Ascending aorta (tissue), 2 donors: ENCODE data around the gene CHST4. TPM values are rescaled to one million over a fixed set of nuclear protein-coding genes. Genes with fewer than 3 reads are reported as not detected.
A peak's percentile ranks its signal among the peaks of the same experiment; 100 is the strongest.

Experiments used
- DNase-seq, 2 donors: peaks; one replicate each; pipeline ENCODE4 v3.0.0-alpha.2; 2019; ENCODE audit warnings: low spot score in 2 of 2
- H3K27ac ChIP-seq, 2 donors: fragments of 200-600 bp; sonication (generic); one replicate each; pipeline ENCODE4 v1.5.1; 2016 to 2017; ENCODE audit warnings: mild to moderate bottlenecking in 1 of 2
- H3K27me3 ChIP-seq: fragments of 200-600 bp; sonication (generic); one replicate; pipeline ENCODE4 v1.5.1; 2017
- H3K36me3 ChIP-seq, 2 donors: fragments of 200-600 bp; sonication (generic); one replicate each; pipeline ENCODE4 v1.5.1; 2016
- H3K4me1 ChIP-seq, 2 donors: fragments of 200-600 bp; sonication (generic); one replicate each; pipeline ENCODE4 v1.5.1; 2016 to 2017; ENCODE audit warnings: mild to moderate bottlenecking in 1 of 2
- H3K4me3 ChIP-seq, 2 donors: fragments of 200-600 bp; sonication (generic); one replicate each; pipeline ENCODE4 v1.5.1; 2016 to 2017; ENCODE audit warnings: mild to moderate bottlenecking in 1 of 2
- H3K9me3 ChIP-seq, 2 donors: fragments of 200-600 bp; sonication (generic); one replicate each; pipeline ENCODE4 v1.5.1; 2016
- intact Hi-C: fragments of 100-400 bp; cut with DNase I; formaldehyde crosslinking; loops from one replicate; pipeline ENCODE4 v1.15.1; 2023
- total RNA-seq: library from RNA; depleted of rRNA; stranded (reverse); fragments of >200 nt; gene quantifications from one replicate; pipeline ENCODE4 v1.1.0, GENCODE V29; 2016
- TF ChIP-seq, protein P1 (sequence below), 3 experiments: fragments of 200-600 bp in 2 of 3; fragments of 450-650 bp in 1 of 3; sonication (generic) in 2 of 3; IDR thresholded peaks; one replicate each; pipeline ENCODE4 v1.5.1; 2016 to 2019; ENCODE audit warnings: antibody characterized with exemption in 3 of 3, mild to moderate bottlenecking in 1 of 3, moderate library complexity in 1 of 3

CHST4 gene
- total RNA-seq, 1 donor from 2014 or later = not detected

DNA sequence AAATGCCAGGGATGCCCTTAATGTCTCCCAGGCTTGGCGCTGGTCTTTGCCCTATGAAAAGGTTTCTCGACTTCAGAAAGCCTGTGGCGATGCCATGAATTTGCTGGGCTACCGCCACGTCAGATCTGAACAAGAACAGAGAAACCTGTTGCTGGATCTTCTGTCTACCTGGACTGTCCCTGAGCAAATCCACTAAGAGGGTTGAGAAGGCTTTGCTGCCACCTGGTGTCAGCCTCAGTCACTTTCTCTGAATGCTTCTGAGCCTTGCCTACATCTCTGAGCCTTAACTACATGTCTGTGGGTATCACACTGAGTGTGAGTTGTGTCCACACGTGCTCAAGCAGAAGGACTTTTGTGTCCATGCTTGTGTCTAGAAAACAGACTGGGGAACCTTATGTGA is 11.4 kb downstream of the CHST4 start:
- TF ChIP-seq, protein P1, sequence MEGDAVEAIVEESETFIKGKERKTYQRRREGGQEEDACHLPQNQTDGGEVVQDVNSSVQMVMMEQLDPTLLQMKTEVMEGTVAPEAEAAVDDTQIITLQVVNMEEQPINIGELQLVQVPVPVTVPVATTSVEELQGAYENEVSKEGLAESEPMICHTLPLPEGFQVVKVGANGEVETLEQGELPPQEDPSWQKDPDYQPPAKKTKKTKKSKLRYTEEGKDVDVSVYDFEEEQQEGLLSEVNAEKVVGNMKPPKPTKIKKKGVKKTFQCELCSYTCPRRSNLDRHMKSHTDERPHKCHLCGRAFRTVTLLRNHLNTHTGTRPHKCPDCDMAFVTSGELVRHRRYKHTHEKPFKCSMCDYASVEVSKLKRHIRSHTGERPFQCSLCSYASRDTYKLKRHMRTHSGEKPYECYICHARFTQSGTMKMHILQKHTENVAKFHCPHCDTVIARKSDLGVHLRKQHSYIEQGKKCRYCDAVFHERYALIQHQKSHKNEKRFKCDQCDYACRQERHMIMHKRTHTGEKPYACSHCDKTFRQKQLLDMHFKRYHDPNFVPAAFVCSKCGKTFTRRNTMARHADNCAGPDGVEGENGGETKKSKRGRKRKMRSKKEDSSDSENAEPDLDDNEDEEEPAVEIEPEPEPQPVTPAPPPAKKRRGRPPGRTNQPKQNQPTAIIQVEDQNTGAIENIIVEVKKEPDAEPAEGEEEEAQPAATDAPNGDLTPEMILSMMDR (IDR thresholded peaks at IDR 0.05) = peak in 1 of 3 experiments; percentile 14
- no peaks in the 10 kb centered on the region for H3K36me3 ChIP-seq
- H3K27me3 ChIP-seq = no peaks in the 10 kb centered on the region
- H3K9me3 ChIP-seq = no peaks in the 10 kb centered on the region
- no peak overlapping the region for H3K27ac ChIP-seq
- H3K4me3 ChIP-seq = no peak overlapping the region
- no peaks in the 10 kb centered on the region for H3K4me1 ChIP-seq
- intact Hi-C loops = no loop called here
- DNase-seq = no peak

DNA sequence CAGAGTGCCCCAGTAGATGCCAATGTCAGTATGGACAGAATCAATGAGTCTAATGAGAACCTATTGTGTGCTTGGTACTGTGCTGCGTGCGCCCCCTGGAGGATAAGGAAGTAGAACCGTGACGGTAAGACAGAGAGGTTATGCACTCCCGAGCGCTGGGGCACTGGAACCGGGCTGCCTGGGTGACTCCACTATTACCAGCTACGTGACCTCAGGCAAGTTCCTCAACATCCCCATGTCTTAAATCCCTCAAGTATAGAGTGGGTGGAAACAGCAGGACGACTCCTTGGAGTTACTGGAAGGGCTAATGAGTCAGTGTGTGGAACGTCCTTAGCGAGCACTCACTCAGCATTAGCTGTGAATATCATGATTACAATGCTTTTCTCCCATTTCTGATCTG is 16.2 kb downstream of the CHST4 start:
- no peak overlapping the region for H3K4me3 ChIP-seq
- TF ChIP-seq, protein P1 (IDR thresholded peaks at IDR 0.05) = no peak
- no peaks in the 10 kb centered on the region for H3K27me3 ChIP-seq
- H3K36me3 ChIP-seq = no peaks in the 10 kb centered on the region
- H3K9me3 ChIP-seq = no peaks in the 10 kb centered on the region
- no peak overlapping the region for H3K27ac ChIP-seq
- H3K4me1 ChIP-seq = no peaks in the 10 kb centered on the region
- DNase-seq = no peak
- intact Hi-C loops = no loop called here

DNA sequence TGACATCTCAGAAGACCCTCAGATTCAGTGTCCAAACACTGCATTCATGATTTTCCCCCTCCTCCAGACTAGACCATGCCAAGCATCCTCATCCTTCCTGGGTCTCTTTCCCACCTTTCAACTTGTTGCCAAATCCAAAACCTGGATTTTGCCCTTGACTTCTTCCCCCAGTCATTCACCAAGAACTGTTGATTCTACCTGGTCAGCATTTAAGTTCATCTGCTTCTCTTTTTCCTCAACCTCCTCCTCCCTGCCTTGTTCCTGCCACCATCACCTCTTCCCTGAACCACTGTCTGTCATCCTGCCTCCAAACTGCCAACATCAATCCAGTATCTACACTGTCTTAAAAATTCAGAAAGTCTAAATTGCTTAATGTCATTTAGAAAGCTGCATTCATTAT is 20.9 kb downstream of the CHST4 start:
- Histone ChIP-seq H3K9me3 (no peaks in the 10 kb centered on the region), H3K27ac (no peak overlapping the region), H3K4me3 (no peak overlapping the region), H3K27me3 (no peaks in the 10 kb centered on the region), H3K36me3 (no peaks in the 10 kb centered on the region), H3K4me1 (no peaks in the 10 kb centered on the region)
- TF ChIP-seq, protein P1 (IDR thresholded peaks at IDR 0.05) = no peak
- intact Hi-C loops = no loop called here
- no peak for DNase-seq

DNA sequence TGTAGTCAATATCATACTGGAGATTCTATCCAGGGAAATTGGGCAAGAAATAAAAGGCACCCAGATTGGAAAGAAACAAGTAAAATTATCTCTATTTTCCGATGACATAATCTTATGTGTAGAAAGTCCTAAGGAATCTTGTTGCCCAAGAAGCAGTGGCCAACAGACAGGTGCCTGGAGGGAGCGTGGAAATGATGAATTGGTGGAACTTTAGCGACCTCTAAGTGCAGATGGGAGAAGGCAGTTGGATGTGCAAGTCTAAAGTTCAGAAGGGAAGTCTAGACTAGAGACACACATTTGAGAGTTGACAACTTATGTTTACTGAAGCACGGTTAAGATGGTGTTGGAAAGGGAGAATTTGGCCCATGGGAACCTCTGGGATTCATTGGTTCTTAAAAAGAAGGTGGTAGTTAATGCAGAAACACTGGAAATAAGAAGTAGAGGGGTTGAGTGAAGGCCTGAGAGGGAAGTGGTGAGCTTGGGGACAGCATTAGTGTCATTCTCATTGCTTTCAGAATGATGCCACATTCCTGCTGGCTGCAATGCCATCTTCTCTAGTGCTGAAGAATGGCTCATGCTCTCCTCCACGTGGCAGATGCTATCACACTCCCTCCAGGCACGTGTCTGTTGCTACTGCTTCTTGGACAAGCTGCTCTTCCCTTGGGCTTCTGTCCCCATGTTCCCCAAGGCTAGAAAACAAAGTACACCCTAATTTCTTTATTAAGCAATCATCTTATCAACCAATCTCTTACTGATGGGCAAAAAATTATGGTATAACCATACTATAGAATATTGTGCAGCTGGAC is 26.7 kb downstream of the CHST4 start:
- DNase-seq = no peak
- Histone ChIP-seq H3K27me3 (no peaks in the 10 kb centered on the region), H3K36me3 (no peaks in the 10 kb centered on the region), H3K27ac (no peak overlapping the region), H3K4me3 (no peak overlapping the region), H3K4me1 (no peaks in the 10 kb centered on the region), H3K9me3 (no peaks in the 10 kb centered on the region)
- intact Hi-C loops = no loop called here
- TF ChIP-seq, protein P1 (IDR thresholded peaks at IDR 0.05) = no peak

DNA sequence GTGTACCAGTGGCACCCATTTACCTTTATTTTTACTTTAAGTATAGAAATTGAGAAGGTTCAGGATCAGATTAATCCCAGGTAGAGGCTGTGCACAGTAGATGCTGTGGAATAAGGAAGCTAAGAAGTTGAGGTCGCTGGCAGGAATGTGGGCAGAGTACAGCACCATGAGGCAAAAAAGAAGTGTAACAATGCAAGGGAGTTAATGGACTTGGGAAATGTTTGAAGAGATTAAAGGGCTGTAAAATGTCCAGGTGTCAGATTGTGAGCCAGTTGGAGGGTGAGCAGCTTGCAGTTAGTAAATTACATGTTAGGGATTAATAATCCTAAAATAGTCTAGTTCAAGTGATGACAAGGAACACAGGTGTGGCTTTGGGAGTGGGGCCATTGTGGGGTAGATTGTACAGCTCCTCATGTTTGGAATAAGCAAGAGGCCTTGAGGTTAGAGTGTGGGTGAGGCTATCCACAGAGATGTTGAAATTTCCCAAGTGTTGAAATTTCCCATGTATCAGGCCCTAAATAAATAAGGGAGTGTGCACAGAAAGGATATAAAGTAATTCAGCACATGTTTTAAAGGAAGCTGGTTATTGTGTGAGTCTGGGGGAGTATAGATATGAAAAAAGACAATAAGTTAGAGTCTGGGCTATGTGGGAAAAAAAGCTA is 29.1 kb downstream of the CHST4 start:
- intact Hi-C loops = no loop called here
- H3K27ac ChIP-seq = no peak overlapping the region
- no peaks in the 10 kb centered on the region for H3K36me3 ChIP-seq
- no peaks in the 10 kb centered on the region for H3K4me1 ChIP-seq
- TF ChIP-seq, protein P1 (IDR thresholded peaks at IDR 0.05) = no peak
- no peaks in the 10 kb centered on the region for H3K9me3 ChIP-seq
- no peak overlapping the region for H3K4me3 ChIP-seq
- H3K27me3 ChIP-seq = no peaks in the 10 kb centered on the region
- DNase-seq = no peak
